T-helper 1 cell treated with Interleukin-12 subunit alpha and Interleukin-12 subunit beta and Interleukin-4 antibody, amounts not matched to agents 30 ng/mL and 1 ng/mL, for 36 hours (primary cell): ENCODE measurements around the gene COL19A1. TPM values are rescaled to one million over a fixed set of nuclear protein-coding genes. Genes with fewer than 3 reads are reported as not detected.
"Not testable (repeated sequence)": the region's sequence is repeated elsewhere in the genome, so short reads cannot be mapped to it uniquely, and the experiment has no call there.

Source experiments
- intact Hi-C: fragments of 100-400 bp; cut with micrococcal nuclease; formaldehyde crosslinking; loops from one replicate; pipeline ENCODE4 v1.15.1; 2024
- total RNA-seq: library from RNA; stranded (reverse); gene quantifications from 2 replicates; pipeline ENCODE4 v1.2.3, GENCODE V29; 2022

The COL19A1 gene
- total RNA-seq, 1 donor from 2014 or later, result not detected

DNA sequence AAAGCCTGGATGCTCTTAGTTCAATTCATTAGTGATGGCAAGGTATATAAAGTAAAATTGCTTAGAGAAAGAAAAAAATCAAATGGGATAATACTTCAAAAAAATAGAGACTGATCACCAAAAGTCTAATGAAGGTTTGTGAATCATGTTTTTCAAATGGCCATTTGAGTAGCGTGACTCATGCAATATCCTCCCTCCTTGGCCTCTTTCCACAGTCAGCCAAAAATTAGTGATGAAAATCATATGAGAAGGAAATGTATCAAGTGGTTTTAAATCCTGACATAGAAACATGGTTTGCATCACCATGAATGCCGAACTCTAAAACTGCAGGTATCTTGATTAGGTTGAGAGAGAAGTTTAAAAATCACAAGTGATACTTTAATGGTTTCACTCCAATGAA lies 1.2 kb upstream of the COL19A1 start:
- intact Hi-C loops, result loop anchor here (5.0 kb wide), 1 partner anchor 233 kb away; no protein-coding TSS in a partner anchor

- intact Hi-C loops, result loop anchor here (1.0 to 5.0 kb wide), 5 partner anchors 32 to 235 kb away; partner anchors contain the start of gene LMBRD1
These were observed 648 bp downstream of the COL19A1 start for GRCh38 chr6:69866770-69867638.

- intact Hi-C loops, result loop anchor here (1.0 to 5.0 kb wide), 4 partner anchors 32 to 235 kb away; no protein-coding TSS in a partner anchor
These were observed 1.3 kb downstream of the COL19A1 start for GRCh38 chr6:69867639-69867976.

- intact Hi-C loops, result loop anchor here (5.0 kb wide), 1 partner anchor 236 kb away; no protein-coding TSS in a partner anchor
These were observed 2.0 kb downstream of the COL19A1 start for GRCh38 chr6:69868252-69868804.

GRCh38 chr6:69868961-69869360 lies 2.6 kb downstream of the COL19A1 start:
- intact Hi-C loops, result loop anchor here (5.0 kb wide), 1 partner anchor 237 kb away; no protein-coding TSS in a partner anchor

- intact Hi-C loops, result no loop called here
These were observed 4.8 kb downstream of the COL19A1 start for GRCh38 chr6:69871107-69871506.

DNA sequence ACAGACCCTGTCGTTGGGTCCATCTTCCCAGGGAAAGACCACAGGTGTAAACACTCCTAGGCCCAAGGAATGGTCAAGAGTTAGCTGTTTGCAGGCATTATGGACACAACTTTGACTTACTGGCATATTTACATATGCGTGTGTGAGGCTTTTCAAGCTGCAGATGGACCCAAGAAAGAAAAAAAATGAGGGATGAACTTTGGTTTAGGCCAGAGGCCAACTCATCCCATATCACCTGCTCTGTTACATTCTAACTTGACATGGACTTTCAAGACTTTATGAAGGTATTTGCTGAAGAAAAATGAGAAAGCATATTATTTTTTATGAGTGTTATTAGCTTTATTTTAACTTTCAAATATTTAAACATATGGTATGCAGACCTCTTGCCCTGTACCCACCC lies 6.9 kb downstream of the COL19A1 start:
- intact Hi-C loops, result no loop called here

- intact Hi-C loops, result no loop called here
These were observed 9.4 kb downstream of the COL19A1 start for GRCh38 chr6:69875715-69876114.

- intact Hi-C loops, result no loop called here
These were observed 12.4 kb downstream of the COL19A1 start for GRCh38 chr6:69878795-69879194.

DNA sequence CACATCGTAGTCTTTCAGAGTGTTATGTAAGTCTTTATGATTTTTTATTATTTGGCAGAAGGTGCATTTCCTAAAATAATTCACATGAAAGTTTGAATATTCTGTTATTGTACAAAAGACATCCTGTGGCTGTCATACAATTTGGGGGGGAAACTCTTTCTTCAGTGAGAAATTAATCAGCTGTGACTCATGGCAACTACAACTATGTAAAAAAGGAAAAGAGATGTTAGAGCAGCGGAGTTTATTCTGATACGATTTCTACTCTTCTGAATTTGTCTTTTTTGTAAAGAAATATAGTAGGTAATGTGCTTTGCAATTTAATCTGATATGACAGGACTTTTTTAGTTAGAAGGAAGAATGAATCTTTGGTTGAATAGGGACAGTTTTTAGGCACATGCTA lies 14.2 kb downstream of the COL19A1 start:
- intact Hi-C loops, result no loop called here

- intact Hi-C loops, result no loop called here
These were observed 15.2 kb downstream of the COL19A1 start for GRCh38 chr6:69881322-69882151.

- intact Hi-C loops, result no loop called here
These were observed 17.2 kb downstream of the COL19A1 start for GRCh38 chr6:69883551-69883950.

GRCh38 chr6:69884231-69884630 lies 17.9 kb downstream of the COL19A1 start:
- intact Hi-C loops, result no loop called here

GRCh38 chr6:69887026-69887425 lies 20.7 kb downstream of the COL19A1 start:
- intact Hi-C loops, result no loop called here

- intact Hi-C loops, result no loop called here
These were observed 21.5 kb downstream of the COL19A1 start for GRCh38 chr6:69887714-69888345.

DNA sequence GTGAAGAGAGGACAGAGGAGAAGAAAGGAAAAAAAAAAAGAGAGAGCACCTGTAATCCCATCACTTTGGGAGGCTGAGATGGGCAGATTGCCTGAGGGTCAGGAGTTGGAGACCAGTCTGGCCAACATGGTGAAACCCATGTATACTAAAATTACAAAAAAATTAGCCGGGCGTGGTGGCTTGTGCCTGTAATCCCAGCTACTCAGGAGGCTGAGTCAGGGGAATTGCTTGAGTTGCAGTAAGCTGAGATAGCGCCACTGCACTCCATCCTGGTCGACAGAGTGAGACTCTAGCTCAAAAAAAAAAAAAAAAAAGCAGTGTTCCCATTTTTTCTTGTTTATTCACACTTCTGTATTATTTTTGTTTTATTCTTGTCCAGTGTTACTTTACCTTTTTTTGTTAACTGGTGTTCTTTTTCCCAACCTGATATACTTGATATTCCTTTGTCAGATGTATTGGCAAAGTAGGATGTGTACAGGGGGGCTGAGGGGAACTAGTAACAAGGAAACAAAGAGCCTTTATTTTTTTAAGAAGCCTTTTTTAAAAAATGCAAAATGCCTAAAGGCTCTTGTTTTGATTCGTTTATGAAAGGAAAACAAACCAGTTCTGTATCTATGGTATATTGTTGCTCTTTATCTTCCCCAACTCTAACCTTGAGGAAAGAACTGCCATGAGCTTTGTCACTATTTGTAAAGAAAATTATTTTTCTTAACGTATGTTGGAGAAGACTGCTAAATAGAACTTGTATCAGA lies 22.3 kb downstream of the COL19A1 start:
- intact Hi-C loops, result no loop called here

GRCh38 chr6:69889234-69889974 lies 23.0 kb downstream of the COL19A1 start:
- intact Hi-C loops, result not testable (repeated sequence)

- intact Hi-C loops, result not testable (repeated sequence)
These were observed 26.2 kb downstream of the COL19A1 start for GRCh38 chr6:69892561-69892960.

DNA sequence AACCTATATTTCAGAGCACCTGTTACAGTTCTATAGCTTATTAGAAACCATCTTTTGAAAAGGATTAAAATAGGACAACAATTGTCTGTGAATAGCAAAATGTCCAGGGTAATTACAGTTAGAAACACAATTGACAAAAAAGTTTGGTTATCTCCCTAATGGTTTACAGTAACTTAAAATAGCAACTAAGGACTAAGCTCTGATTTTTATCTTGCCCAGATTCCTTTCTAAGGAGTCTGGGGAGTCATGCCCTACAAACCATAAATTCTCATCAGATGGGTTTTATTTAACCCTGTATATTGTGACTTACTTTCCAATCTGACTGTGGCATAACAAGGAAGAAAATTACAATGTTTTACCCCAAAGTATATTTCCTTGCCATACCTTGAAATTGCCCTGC lies 26.9 kb downstream of the COL19A1 start:
- intact Hi-C loops, result not testable (repeated sequence)
